Neural cell (in vitro differentiated cells): Measurements from ENCODE around the gene PDE6C. TPM values are rescaled to one million over a fixed set of nuclear protein-coding genes. Genes with fewer than 3 reads are reported as not detected.

Experiments used
- H2AFZ ChIP-seq: fragments of 200-600, 300-800 bp; sonication (generic), shearing (Covaris generic); 2 replicates; pipeline ENCODE4 v1.6.0; 2014; ENCODE audit warnings: low read depth, mild to moderate bottlenecking, antibody characterized with exemption, low read length, moderate library complexity
- H3F3A ChIP-seq: fragments of 200-600 bp; shearing (Covaris generic); 2 replicates; pipeline ENCODE4 v1.6.1; 2016; ENCODE audit warnings: mild to moderate bottlenecking, moderate library complexity, mixed read lengths, antibody characterized with exemption, low read length; ENCODE audit not compliant: insufficient read depth, poor library complexity, severe bottlenecking
- H3K27ac ChIP-seq: fragments of 200-600, 300-800 bp; sonication (generic), shearing (Covaris generic); 2 replicates; pipeline ENCODE4 v1.5.1; 2014; ENCODE audit warnings: mild to moderate bottlenecking, low read length, moderate library complexity
- H3K27me3 ChIP-seq: fragments of 300-800, 200-600 bp; sonication (generic), shearing (Covaris generic); 2 replicates; pipeline ENCODE4 v1.6.0; 2014; ENCODE audit warnings: mild to moderate bottlenecking, low read depth, low read length, moderate library complexity; ENCODE audit not compliant: insufficient read depth
- H3K36me3 ChIP-seq: fragments of 300-800, 200-600 bp; sonication (generic), shearing (Covaris generic); 2 replicates; pipeline ENCODE4 v1.5.1; 2014; ENCODE audit warnings: mild to moderate bottlenecking, antibody characterized with exemption, low read length, moderate library complexity; ENCODE audit not compliant: insufficient read depth
- H3K4me2 ChIP-seq: fragments of 300-800, 200-600 bp; sonication (generic), shearing (Covaris generic); 2 replicates; pipeline ENCODE4 v1.6.0; 2014; ENCODE audit warnings: mild to moderate bottlenecking, low read length
- H3K4me3 ChIP-seq: fragments of 300-800, 200-600 bp; sonication (generic), shearing (Covaris generic); 2 replicates; pipeline ENCODE4 v1.5.1; 2014; ENCODE audit warnings: mild to moderate bottlenecking, low read length, moderate library complexity
- H3K79me2 ChIP-seq: fragments of 200-600 bp; shearing (Covaris generic); replicated peaks from 2 replicates; pipeline ENCODE4 v1.6.0; 2014; ENCODE audit warnings: mild to moderate bottlenecking, low read length, moderate library complexity; ENCODE audit not compliant: insufficient read depth
- H3K9ac ChIP-seq: fragments of 300-800, 200-600 bp; sonication (generic), shearing (Covaris generic); 2 replicates; pipeline ENCODE4 v1.6.1; 2016; ENCODE audit warnings: mild to moderate bottlenecking, low read length, mixed read lengths
- H3K9me2 ChIP-seq: fragments of 200-600 bp; shearing (Covaris generic); 2 replicates; pipeline ENCODE4 v1.6.1; 2016; ENCODE audit warnings: mild to moderate bottlenecking, low read length, mixed read lengths; ENCODE audit not compliant: insufficient read depth
- H3K9me3 ChIP-seq: fragments of 200-600, 300-800 bp; sonication (generic), shearing (Covaris generic); 2 replicates; pipeline ENCODE4 v1.6.1; 2016; ENCODE audit warnings: mild to moderate bottlenecking, mixed run types, low read length, moderate library complexity, mixed read lengths
- H4K20me1 ChIP-seq: fragments of 200-600 bp; shearing (Covaris generic); 2 replicates; pipeline ENCODE4 v1.6.1; 2016; ENCODE audit warnings: mild to moderate bottlenecking, mixed run types; ENCODE audit not compliant: insufficient read depth
- CTCF ChIP-seq: fragments of 450-650 bp; IDR thresholded peaks from 2 replicates; pipeline ENCODE4 v1.5.1; 2014; ENCODE audit warnings: antibody characterized with exemption, mild to moderate bottlenecking, moderate library complexity; ENCODE audit not compliant: poor library complexity, severe bottlenecking
- EP300 ChIP-seq: fragments of 450-650 bp; conservative IDR thresholded peaks from 2 replicates; pipeline ENCODE4 v1.6.1; 2014; ENCODE audit warnings: antibody characterized with exemption, mild to moderate bottlenecking, moderate library complexity; ENCODE audit not compliant: poor library complexity, severe bottlenecking
- EZH2 ChIP-seq: fragments of 200-600, 300-800 bp; shearing (Covaris generic), sonication (generic); IDR thresholded peaks from 2 replicates; pipeline ENCODE4 v1.6.1; 2014; ENCODE audit warnings: antibody characterized with exemption, low read length, borderline replicate concordance, mild to moderate bottlenecking; ENCODE audit not compliant: insufficient read depth, poor library complexity, severe bottlenecking
- MXI1 ChIP-seq: fragments of 450-650 bp; conservative IDR thresholded peaks from 2 replicates; pipeline ENCODE4 v1.6.1; 2014; ENCODE audit warnings: antibody characterized with exemption, mild to moderate bottlenecking; ENCODE audit not compliant: poor library complexity, severe bottlenecking
- POLR2AphosphoS5 ChIP-seq: IDR thresholded peaks from 2 replicates; pipeline ENCODE4 v1.6.1; 2012
- RAD21 ChIP-seq: fragments of 450-650 bp; conservative IDR thresholded peaks from 2 replicates; pipeline ENCODE4 v1.6.1; 2014; ENCODE audit warnings: antibody characterized with exemption, mild to moderate bottlenecking, moderate library complexity
- REST ChIP-seq: IDR thresholded peaks from 2 replicates; pipeline ENCODE4 v1.6.1; 2012; ENCODE audit warnings: borderline replicate concordance
- SMC3 ChIP-seq: fragments of 450-650 bp; conservative IDR thresholded peaks from 2 replicates; pipeline ENCODE4 v1.6.1; 2014; ENCODE audit warnings: antibody characterized with exemption, mild to moderate bottlenecking, moderate library complexity; ENCODE audit not compliant: poor library complexity
- TAF1 ChIP-seq: IDR thresholded peaks from 2 replicates; pipeline ENCODE4 v1.6.1; 2012; ENCODE audit warnings: low read depth
- polyA plus RNA-seq: library from polyadenylated mRNA; depleted of rRNA; stranded (reverse); fragments of >200 nt; gene quantifications from 2 replicates; pipeline ENCODE4 v1.2.3, GENCODE V29; 2014

PDE6C gene
- polyA plus RNA-seq, 1 donor from 2014 or later: not detected

- Histone ChIP-seq H2AFZ (no peak overlapping the region), H3K27me3 (no peaks in the 10 kb centered on the region), H4K20me1 (no peaks in the 10 kb centered on the region), H3K4me2 (peak overlapping the region; percentile 31), H3K9me3 (no peaks in the 10 kb centered on the region), H3F3A (no peaks in the 10 kb centered on the region), H3K4me3 (peak overlapping the region; percentile 45), H3K36me3 (no peaks in the 10 kb centered on the region), H3K9ac (peak overlapping the region; percentile 32), H3K27ac (peak overlapping the region; percentile 84), H3K79me2 (no peaks in the 10 kb centered on the region), H3K9me2 (no peaks in the 10 kb centered on the region)
- no peak for TF ChIP-seq POLR2AphosphoS5
- no peak for TF ChIP-seq TAF1
- no peak for TF ChIP-seq EP300
- TF ChIP-seq RAD21: no peak
- no peak for TF ChIP-seq SMC3
- no peak for TF ChIP-seq MXI1
- TF ChIP-seq REST: no peak
- TF ChIP-seq EZH2: no peak
- TF ChIP-seq CTCF: no peak
These were observed 32.2 kb upstream of the PDE6C start for GRCh38 chr10:93579985-93580711.

- Histone ChIP-seq H3K9me2 (no peaks in the 10 kb centered on the region), H3K79me2 (no peaks in the 10 kb centered on the region), H3K4me3 (peak overlapping the region; percentile 45), H4K20me1 (no peaks in the 10 kb centered on the region), H3K9me3 (no peaks in the 10 kb centered on the region), H3F3A (no peaks in the 10 kb centered on the region), H3K27ac (peak overlapping the region; percentile 84), H3K4me2 (peak overlapping the region; percentile 31), H3K27me3 (no peaks in the 10 kb centered on the region), H3K36me3 (no peaks in the 10 kb centered on the region), H3K9ac (peak overlapping the region; percentile 59), H2AFZ (peak overlapping the region; percentile 30)
- TF ChIP-seq SMC3 (peak; percentile 33), REST (peak; percentile 97), EZH2 (no peak), EP300 (peak; percentile 95), CTCF (no peak), RAD21 (no peak), MXI1 (peak; percentile 73), POLR2AphosphoS5 (peak; percentile 80), TAF1 (peak; percentile 58)
These were observed 31.5 kb upstream of the PDE6C start for GRCh38 chr10:93580828-93581227.
